K562 (cell line): ENCODE data around the gene AKT1S1. TPM values are rescaled to one million over a fixed set of nuclear protein-coding genes. Genes with fewer than 3 reads are reported as not detected.

Source experiments
- ATF1 ChIP-seq, 2 experiments: fragments of 450-650 bp in 1 of 2; IDR thresholded peaks; 2 replicates each; pipeline ENCODE4 v1.6.1; 2016; ENCODE audit warnings: missing compliant biosample characterization in 1 of 2, missing genetic modification characterization in 1 of 2
- BRF1 ChIP-seq: IDR thresholded peaks from 3 replicates; pipeline ENCODE4 v1.6.1; 2011; ENCODE audit warnings: borderline replicate concordance, mild to moderate bottlenecking; ENCODE audit not compliant: insufficient read length; ENCODE audit errors: extremely low read depth
- HCFC1 ChIP-seq: IDR thresholded peaks from 2 replicates; pipeline ENCODE4 v1.6.1; 2012; ENCODE audit warnings: low read depth, low read length, improper control_type of control experiment
- HDAC3 ChIP-seq: fragments of 450-650 bp; IDR thresholded peaks from 2 replicates; pipeline ENCODE4 v1.6.1; 2018; ENCODE audit warnings: borderline replicate concordance, mild to moderate bottlenecking, moderate library complexity; ENCODE audit not compliant: partially characterized antibody
- KLF1 ChIP-seq: fragments of 450-650 bp; IDR thresholded peaks from 2 replicates; pipeline ENCODE4 v1.6.1; 2016; ENCODE audit warnings: missing genetic modification characterization, missing compliant biosample characterization
- KLF16 ChIP-seq: IDR thresholded peaks from 2 replicates; pipeline ENCODE4 v1.6.1; 2016; ENCODE audit warnings: antibody characterized with exemption
- MGA ChIP-seq: fragments of 450-650 bp; IDR thresholded peaks from 2 replicates; pipeline ENCODE4 v1.6.1; 2016; ENCODE audit warnings: mild to moderate bottlenecking, moderate library complexity
- PBX2 ChIP-seq, 2 experiments: IDR thresholded peaks in 1 of 2; conservative IDR thresholded peaks in 1 of 2; 2 replicates each; pipeline ENCODE4 v1.6.1; 2016; ENCODE audit warnings: low read depth in 2 of 2, mild to moderate bottlenecking in 1 of 2, missing compliant biosample characterization in 1 of 2, missing genetic modification characterization in 1 of 2, moderate library complexity in 1 of 2
- POLR2H ChIP-seq: IDR thresholded peaks from 2 replicates; pipeline ENCODE4 v1.6.1; 2016; ENCODE audit warnings: missing genetic modification characterization, low read depth, mild to moderate bottlenecking, control low read depth, missing compliant biosample characterization, moderate library complexity
- SMARCA4 ChIP-seq: fragments of 450-650 bp; IDR thresholded peaks from 2 replicates; pipeline ENCODE4 v1.6.1; 2016
- SRF ChIP-seq, 2 experiments: fragments of 250-450, 450-650 bp in 1 of 2; sonication (Bioruptor Pico) in 1 of 2; sonication (generic) in 1 of 2; formaldehyde crosslinking; IDR thresholded peaks; 2 replicates each; pipeline versions ENCODE4 v1.5.0 to v1.5.1; 2020 to 2022; ENCODE audit warnings: mild to moderate bottlenecking in 1 of 2, missing genetic modification reagents in 1 of 2
- ZNF586 ChIP-seq: fragments of 450-650 bp; formaldehyde crosslinking; conservative IDR thresholded peaks from 2 replicates; pipeline ENCODE4 v1.4.0; 2020; ENCODE audit warnings: mild to moderate bottlenecking, moderate library complexity
- polyA plus RNA-seq, 8 experiments: library from polyadenylated mRNA; depleted of rRNA in 4 of 8; stranded (reverse) in 5 of 8; unstranded in 3 of 8; fragments of >200 nt; fragmentation: Nextera tagmentation in 2 of 8; fragmentation: Illumina TruSeq in 1 of 8; extraction: Ambion mirVana in 2 of 8; extraction: Trizol in 1 of 8; gene quantifications; 2 replicates each; pipeline versions ENCODE4 v1.2.1 to v1.2.3, GENCODE V29; 2011 to 2014; ENCODE audit warnings: inconsistent platforms in 1 of 8, missing spikeins in 1 of 8
- total RNA-seq, 7 experiments: library from RNA; depleted of rRNA in 6 of 7; stranded (reverse); fragments of >200 nt in 6 of 7; fragmentation: Illumina TruSeq in 2 of 7; extraction: Trizol in 2 of 7; gene quantifications; 2 replicates each; pipeline versions ENCODE4 v1.2.1 to v1.2.3, GENCODE V29; 2011 to 2021; ENCODE audit warnings: low replicate concordance in 1 of 7

AKT1S1 gene
- total and polyA plus RNA-seq, 9 of the 15 experiments (the other 6 are each of a cell fraction or from before 2014, with no cell fraction given) = 1.2 to 50.3 (median 17.1) TPM

- TF ChIP-seq MGA = 0 out of 2 replicates have a peak, but pooled peaks have one; percentile 13
- no peak for TF ChIP-seq KLF16
- TF ChIP-seq HDAC3 = peak; percentile 34
- TF ChIP-seq PBX2 (CRISPR knock-in tag; IDR thresholded peaks at IDR 0.05; ENCODE audit: low read depth) = no peak
- TF ChIP-seq PBX2 (tag; conservative IDR thresholded peaks at IDR 0.05; ENCODE audit: low read depth) = 0 out of 2 replicates have a peak, but pooled peaks have one; percentile 5
- peak; percentile 99 for TF ChIP-seq ZNF586
- TF ChIP-seq SRF (CRISPR knock-in tag; IDR thresholded peaks at IDR 0.05) = no peak; a peak in 2 of 4 replicates
- peak; percentile 68; the same call in 1 of the 2 replicates for TF ChIP-seq SMARCA4
- TF ChIP-seq ATF1 (CRISPR knock-in tag; IDR thresholded peaks at IDR 0.05) = no peak
- 0 out of 2 replicates have a peak, but pooled peaks have one; percentile 21 for TF ChIP-seq ATF1 (tag; IDR thresholded peaks at IDR 0.05)
- peak; percentile 26; the same call in 1 of the 2 replicates for TF ChIP-seq KLF1 (tag)
- TF ChIP-seq HCFC1 = peak; percentile 27; the same call in 1 of the 2 replicates
- TF ChIP-seq BRF1 = no peak
- peak; percentile 80 for TF ChIP-seq POLR2H (tag)
These were observed 47.1 kb upstream of the AKT1S1 start (continued) for GRCh38 chr19:49924004-49924880.
